H1 (cell line): ENCODE results near the gene GPRIN3. TPM values are rescaled to one million over a fixed set of nuclear protein-coding genes. Genes with fewer than 3 reads are reported as not detected.

Source experiments
- CTCF ChIA-PET: fragments of 300-600 bp; sonication (Branson Sonifier 250); formaldehyde crosslinking; loops from one replicate; lab custom pipeline; 2021; ENCODE audit not compliant: partially characterized antibody; lab: Charles Lee
- POLR2A ChIA-PET: fragments of 300-600 bp; sonication (Branson Sonifier 250); formaldehyde crosslinking; loops from one replicate; lab custom pipeline; 2021; ENCODE audit warnings: inconsistent platforms; ENCODE audit not compliant: partially characterized antibody; lab: Charles Lee
- DNase-seq, 2 experiments: peaks; one replicate each; pipeline versions ENCODE4 v3.0.0 to v3.0.0-alpha.2; 2010 to 2022; ENCODE audit warnings: low spot score in 2 of 2, low read depth in 1 of 2, mixed read lengths in 1 of 2
- FAIRE-seq: peaks from 2 replicates; lab custom pipeline; 2011; peaks lifted over from hg19 to GRCh38; lab: Jason Lieb, UNC
- H2AFZ ChIP-seq: 2 replicates; pipeline ENCODE4 v1.8.1; 2012; ENCODE audit warnings: low read length, inconsistent platforms
- H2AK5ac ChIP-seq: 2 replicates; pipeline ENCODE4 v1.6.1; 2013; ENCODE audit warnings: low read depth, low read length
- H2BK120ac ChIP-seq: replicated peaks from 2 replicates; pipeline ENCODE3; 2013; ENCODE audit warnings: low read depth, low read length, inconsistent platforms
- H2BK12ac ChIP-seq: 2 replicates; pipeline ENCODE4 v1.6.1; 2013; ENCODE audit warnings: low read depth, low read length
- H2BK15ac ChIP-seq: 2 replicates; pipeline ENCODE4 v1.6.1; 2013; ENCODE audit warnings: low read length
- H2BK20ac ChIP-seq: 2 replicates; pipeline ENCODE4 v1.6.1; 2013; ENCODE audit warnings: low read length
- H2BK5ac ChIP-seq: 2 replicates; pipeline ENCODE4 v1.6.1; 2013; ENCODE audit warnings: low read depth, low read length
- H3K14ac ChIP-seq: 2 replicates; pipeline ENCODE4 v1.6.1; 2013; ENCODE audit warnings: inconsistent platforms; ENCODE audit not compliant: insufficient read length
- H3K18ac ChIP-seq: 2 replicates; pipeline ENCODE4 v1.6.1; 2013; ENCODE audit warnings: low read length; ENCODE audit errors: extremely low read depth
- H3K23ac ChIP-seq: 2 replicates; pipeline ENCODE4 v1.6.1; 2013; ENCODE audit warnings: inconsistent platforms; ENCODE audit not compliant: insufficient read length
- H3K23me2 ChIP-seq: 2 replicates; pipeline ENCODE4 v1.6.1; 2013; ENCODE audit warnings: low read depth, low read length
- H3K27ac ChIP-seq: 2 replicates; pipeline ENCODE4 v1.6.1; 2011; ENCODE audit warnings: low read depth, low read length, inconsistent platforms
- H3K27me3 ChIP-seq, 4 experiments: replicated peaks in 1 of 4; 1 replicate in 1 of 4; 2 replicates in 3 of 4; pipeline versions ENCODE4 v1.6.1 to v1.8.1; 2011 to 2013; ENCODE audit warnings: low read length in 3 of 4, mild to moderate bottlenecking in 3 of 4, inconsistent platforms in 2 of 4, mixed read lengths in 2 of 4, moderate library complexity in 1 of 4; ENCODE audit not compliant: control insufficient read depth in 3 of 4, insufficient read depth in 3 of 4; ENCODE audit errors: extremely low read depth in 1 of 4
- H3K36me3 ChIP-seq, 4 experiments: 2 replicates each; pipeline versions ENCODE4 v1.6.1 to v1.8.1; 2011 to 2013; ENCODE audit warnings: mild to moderate bottlenecking in 4 of 4, low read length in 3 of 4, moderate library complexity in 2 of 4, control low read depth in 1 of 4, inconsistent platforms in 1 of 4; ENCODE audit not compliant: insufficient read depth in 4 of 4, control insufficient read depth in 2 of 4
- H3K4ac ChIP-seq: replicated peaks from 2 replicates; pipeline ENCODE3; 2013; ENCODE audit warnings: low read length, low read depth, mixed read lengths, inconsistent platforms; ENCODE audit not compliant: insufficient read length
- H3K4me1 ChIP-seq, 4 experiments: replicated peaks in 1 of 4; 1 replicate in 1 of 4; 2 replicates in 3 of 4; pipeline versions ENCODE4 v1.6.1 to v1.8.1; 2011 to 2013; ENCODE audit warnings: low read length in 3 of 4, inconsistent platforms in 2 of 4, mixed read lengths in 1 of 4; ENCODE audit not compliant: insufficient read depth in 4 of 4, control insufficient read depth in 3 of 4
- H3K4me2 ChIP-seq, 2 experiments: 2 replicates each; pipeline versions ENCODE4 v1.6.1 to v1.8.1; 2011 to 2013; ENCODE audit warnings: low read depth in 2 of 2, low read length in 2 of 2, control low read depth in 1 of 2, inconsistent platforms in 1 of 2, mild to moderate bottlenecking in 1 of 2; ENCODE audit not compliant: insufficient read depth in 1 of 2
- H3K4me3 ChIP-seq, 4 experiments: fragments of 200-600, 300-600 bp in 1 of 4; sonication (generic), shearing (Covaris generic), sonication (Bioruptor Twin) in 1 of 4; 2 replicates each; pipeline versions ENCODE4 v1.5.1 to v1.8.1; 2011 to 2016; ENCODE audit warnings: low read length in 4 of 4, low read depth in 3 of 4, control low read depth in 2 of 4, inconsistent platforms in 2 of 4, mild to moderate bottlenecking in 2 of 4, mixed read lengths in 1 of 4, moderate library complexity in 1 of 4; ENCODE audit not compliant: insufficient read depth in 2 of 4; ENCODE audit errors: extremely low read depth in 1 of 4
- H3K56ac ChIP-seq: replicated peaks from 2 replicates; pipeline ENCODE3; 2013; ENCODE audit warnings: low read depth, mild to moderate bottlenecking, mixed read lengths, low read length, inconsistent platforms; ENCODE audit not compliant: insufficient read length
- H3K79me1 ChIP-seq: 2 replicates; pipeline ENCODE4 v1.6.1; 2013; ENCODE audit warnings: low read depth, low read length, control low read depth
- H3K79me2 ChIP-seq, 2 experiments: 2 replicates each; pipeline versions ENCODE4 v1.6.1 to v1.8.1; 2012 to 2013; ENCODE audit warnings: low read length in 2 of 2, mild to moderate bottlenecking in 2 of 2, inconsistent platforms in 1 of 2; ENCODE audit not compliant: insufficient read depth in 2 of 2, control insufficient read depth in 1 of 2
- H3K9ac ChIP-seq, 4 experiments: replicated peaks in 1 of 4; 1 replicate in 1 of 4; 2 replicates in 3 of 4; pipeline versions ENCODE4 v1.6.1 to v1.8.1; 2011 to 2013; ENCODE audit warnings: low read depth in 3 of 4, low read length in 3 of 4, control low read depth in 2 of 4, mild to moderate bottlenecking in 2 of 4, moderate library complexity in 2 of 4, inconsistent platforms in 1 of 4; ENCODE audit errors: extremely low read depth in 1 of 4
- H3K9me3 ChIP-seq, 2 experiments: 2 replicates each; pipeline versions ENCODE4 v1.6.1 to v1.8.1; 2012 to 2013; ENCODE audit warnings: mild to moderate bottlenecking in 2 of 2, moderate library complexity in 2 of 2, control low read depth in 1 of 2, inconsistent platforms in 1 of 2, low read depth in 1 of 2, low read length in 1 of 2, mixed read lengths in 1 of 2; ENCODE audit not compliant: insufficient read depth in 2 of 2
- H4K20me1 ChIP-seq, 2 experiments: replicated peaks in 1 of 2; 2 replicates each; pipeline versions ENCODE3 to v1.8.1; 2011 to 2013; ENCODE audit warnings: inconsistent platforms in 2 of 2, low read length in 2 of 2, mild to moderate bottlenecking in 1 of 2; ENCODE audit not compliant: insufficient read depth in 2 of 2, control insufficient read depth in 1 of 2
- H4K5ac ChIP-seq: 2 replicates; pipeline ENCODE4 v1.6.1; 2013; ENCODE audit warnings: low read length, low read depth, mixed read lengths, inconsistent platforms; ENCODE audit not compliant: insufficient read length
- H4K8ac ChIP-seq: 2 replicates; pipeline ENCODE4 v1.8.0; 2013; ENCODE audit warnings: mild to moderate bottlenecking, moderate library complexity, low read length, inconsistent platforms; ENCODE audit not compliant: insufficient read depth; ENCODE audit errors: extremely low read depth
- H4K91ac ChIP-seq: replicated peaks from 2 replicates; pipeline ENCODE3; 2013; ENCODE audit warnings: low read length, mixed read lengths, inconsistent platforms; ENCODE audit not compliant: insufficient read length
- CBX8 ChIP-seq: fragments of 300-800, 300-1000 bp; sonication (generic); IDR thresholded peaks from 2 replicates; pipeline ENCODE4 v1.7.1; 2016; ENCODE audit warnings: low read depth, low read length, borderline replicate concordance
- EP300 ChIP-seq, 2 experiments: IDR thresholded peaks; 1 replicate in 1 of 2; 2 replicates in 1 of 2; pipeline ENCODE4 v1.6.1; 2011 to 2012; ENCODE audit warnings: low read depth in 2 of 2, low read length in 2 of 2, mild to moderate bottlenecking in 2 of 2, borderline replicate concordance in 1 of 2, inconsistent platforms in 1 of 2, moderate library complexity in 1 of 2
- GTF2F1 ChIP-seq: IDR thresholded peaks from 2 replicates; pipeline ENCODE4 v1.6.1; 2012; ENCODE audit warnings: low read depth, low read length, improper control_type of control experiment, borderline replicate concordance
- HDAC2 ChIP-seq, 2 experiments: fragments of 300-600 bp in 1 of 2; sonication (generic) in 1 of 2; IDR thresholded peaks; 2 replicates each; pipeline ENCODE4 v1.6.1; 2011 to 2012; ENCODE audit warnings: low read depth in 2 of 2, low read length in 2 of 2, mild to moderate bottlenecking in 2 of 2, moderate library complexity in 2 of 2, borderline replicate concordance in 1 of 2, inconsistent platforms in 1 of 2
- KDM5A ChIP-seq: fragments of 200-600 bp; IDR thresholded peaks from 2 replicates; pipeline ENCODE4 v1.7.1; 2012; ENCODE audit warnings: mild to moderate bottlenecking, low read length, inconsistent platforms, mixed read lengths
- PHF8 ChIP-seq: fragments of 200-600 bp; sonication (generic); conservative IDR thresholded peaks from 2 replicates; pipeline ENCODE4 v1.7.1; 2012; ENCODE audit warnings: low read depth, mild to moderate bottlenecking, inconsistent platforms, low read length, moderate library complexity
- RXRA ChIP-seq: IDR thresholded peaks from 2 replicates; pipeline ENCODE4 v1.6.1; 2011; ENCODE audit warnings: low read depth, mild to moderate bottlenecking, low read length, moderate library complexity; ENCODE audit not compliant: insufficient read depth
- SAP30 ChIP-seq: fragments of 300-600 bp; sonication (generic); IDR thresholded peaks from 2 replicates; pipeline ENCODE4 v1.7.1; 2012; ENCODE audit warnings: low read length, moderate library complexity, mild to moderate bottlenecking, inconsistent platforms; ENCODE audit not compliant: insufficient read depth, insufficient replicate concordance
- SP1 ChIP-seq: IDR thresholded peaks from 2 replicates; pipeline ENCODE4 v1.6.1; 2011; ENCODE audit warnings: low read depth, low read length
- TEAD4 ChIP-seq: IDR thresholded peaks from 2 replicates; pipeline ENCODE4 v1.6.1; 2012; ENCODE audit warnings: low read depth, low read length, inconsistent platforms, mixed read lengths
- WGBS, 2 experiments: shearing (Covaris generic) in 1 of 2; methylation state at CpG; one replicate each; pipeline versions ENCODE4 v1.1.6 to v1.1.7; 2013 to 2015; ENCODE audit warnings: low lambda C conversion rate in 2 of 2, mixed read lengths in 2 of 2, inconsistent platforms in 1 of 2, low coverage in 1 of 2, missing lambda C conversion rate in 1 of 2; ENCODE audit not compliant: insufficient replicate concordance in 2 of 2, insufficient coverage in 1 of 2, insufficient read length in 1 of 2; ENCODE audit errors: extremely low coverage in 1 of 2, missing lambda C conversion rate in 1 of 2; 5-methylcytosine and 5-hydroxymethylcytosine counted together
- polyA plus RNA-seq, 7 experiments: library from polyadenylated mRNA; depleted of rRNA in 3 of 7; stranded (reverse) in 5 of 7; unstranded in 2 of 7; fragments of >200 nt in 5 of 7; fragments of 200-250 nt in 2 of 7; gene quantifications; 1 replicate in 5 of 7; 2 replicates in 1 of 7; 4 replicates in 1 of 7; pipeline versions ENCODE4 v1.2.1 to v1.2.3, GENCODE V29; 2011 to 2013; ENCODE audit warnings: missing spikeins in 2 of 7, mixed read lengths in 2 of 7
- total RNA-seq: library from RNA; stranded (reverse); fragmentation: NEBNext Ultra II Directional; extraction: Animal tissue kit (Norgen Biotek cat#: 25700); gene quantifications from 2 replicates; pipeline ENCODE4 v1.2.1, GENCODE V29; 2021
- TF ChIP-seq, protein P1 (sequence below): IDR thresholded peaks from 2 replicates; pipeline ENCODE4 v1.6.1; 2011; ENCODE audit warnings: low read length, improper control_type of control experiment

Gene GPRIN3
- total and polyA plus RNA-seq, 2 of the 8 experiments (the other 6 are each of a cell fraction or from before 2014, with no cell fraction given): 0.17 to 1.4 TPM

GRCh38 chr4:89287945-89288344 lies 19.7 kb downstream of the GPRIN3 start:
- no peak overlapping the region for H2BK120ac ChIP-seq
- no peak overlapping the region for H3K9ac ChIP-seq
- no peak overlapping the region for H4K91ac ChIP-seq
- H3K23ac ChIP-seq: no peak overlapping the region
- H3K79me2 ChIP-seq: no peaks in the 10 kb centered on the region
- no peak for FAIRE-seq
- no peak overlapping the region for H2AFZ ChIP-seq
- DNase-seq: no peak
- H3K23me2 ChIP-seq: no peaks in the 10 kb centered on the region
- H3K18ac ChIP-seq: no peak overlapping the region
- H2BK5ac ChIP-seq: no peak overlapping the region
- no peak overlapping the region for H2BK20ac ChIP-seq
- ChIA-PET CTCF (interaction anchor here (0.6 kb wide), 1 partner anchor 26 kb away, joined by 3 read pairs; no protein-coding TSS in a partner anchor), POLR2A (no interaction called here)
- no peaks in the 10 kb centered on the region for H3K36me3 ChIP-seq
- no peak overlapping the region for H3K27ac ChIP-seq
- H3K14ac ChIP-seq: no peak overlapping the region
- H3K4me2 ChIP-seq: no peak overlapping the region
- no peaks in the 10 kb centered on the region for H4K20me1 ChIP-seq
- no peaks in the 10 kb centered on the region for H3K79me1 ChIP-seq
- no peaks in the 10 kb centered on the region for H3K27me3 ChIP-seq
- no peak overlapping the region for H4K8ac ChIP-seq
- WGBS, 2 experiments: 68% methylated on average over 6 of the region's 6 CpGs; no CpG with 5 or more reads in 1 of the 2 experiments
- H3K4me3 ChIP-seq: no peak overlapping the region
- H3K4me1 ChIP-seq: peaks cover 0 to 3% (median 0%) of the 10 kb centered on the region in 4 experiments; a peak in 2 of 7 replicates
- H3K4ac ChIP-seq: no peak overlapping the region
- no peak overlapping the region for H3K56ac ChIP-seq
- no peak overlapping the region for H2BK12ac ChIP-seq
- TF ChIP-seq HDAC2 (IDR thresholded peaks at IDR 0.05; ENCODE audit: borderline replicate concordance in 1 of 2, low read depth in 2 of 2, low read length in 2 of 2) (no peak), TEAD4 (no peak), RXRA (no peak), CBX8 (no peak), EP300 (IDR thresholded peaks at IDR 0.05; ENCODE audit: borderline replicate concordance in 1 of 2, low read depth in 2 of 2, low read length in 2 of 2) (no peak), SAP30 (no peak), GTF2F1 (no peak), PHF8 (no peak), KDM5A (no peak), SP1 (no peak)
- TF ChIP-seq, protein P1, sequence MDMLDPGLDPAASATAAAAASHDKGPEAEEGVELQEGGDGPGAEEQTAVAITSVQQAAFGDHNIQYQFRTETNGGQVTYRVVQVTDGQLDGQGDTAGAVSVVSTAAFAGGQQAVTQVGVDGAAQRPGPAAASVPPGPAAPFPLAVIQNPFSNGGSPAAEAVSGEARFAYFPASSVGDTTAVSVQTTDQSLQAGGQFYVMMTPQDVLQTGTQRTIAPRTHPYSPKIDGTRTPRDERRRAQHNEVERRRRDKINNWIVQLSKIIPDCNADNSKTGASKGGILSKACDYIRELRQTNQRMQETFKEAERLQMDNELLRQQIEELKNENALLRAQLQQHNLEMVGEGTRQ: no peak
- H3K9me3 ChIP-seq: peaks cover 0 to 4% of the 10 kb centered on the region in 2 experiments; a peak in 1 of 4 replicates
- H2BK15ac ChIP-seq: no peak overlapping the region
- H4K5ac ChIP-seq: no peak overlapping the region
- no peak overlapping the region for H2AK5ac ChIP-seq
